ENCODE results near the gene UNC45A. TPM values are rescaled to one million over a fixed set of nuclear protein-coding genes. Genes with fewer than 3 reads are reported as not detected.

UNC45A gene
- total and polyA plus RNA-seq, 2 of the 13 experiments (the other 11 are each of a cell fraction or from before 2014, with no cell fraction given): 33.8 to 39.7 TPM

- 65% methylated on average over 7 of the region's 13 CpGs for WGBS (ENCODE audit: low lambda C conversion rate)
- TF ChIP-seq ZNF382 (CRISPR knock-in tag; IDR thresholded peaks at IDR 0.05; ENCODE audit: borderline replicate concordance) (no peak), ZNF556 (CRISPR knock-in tag; IDR thresholded peaks at IDR 0.05; ENCODE audit: borderline replicate concordance) (no peak), NFKBIZ (CRISPR knock-in tag; IDR thresholded peaks at IDR 0.05) (no peak), TAF1 (CRISPR knock-in tag; IDR thresholded peaks at IDR 0.05) (no peak), CREB1 (IDR thresholded peaks at IDR 0.05) (no peak), CREB1 (CRISPR knock-in tag; IDR thresholded peaks at IDR 0.05) (no peak), SALL2 (CRISPR knock-in tag; IDR thresholded peaks at IDR 0.05) (no peak), DNMT3B (CRISPR knock-in tag; conservative IDR thresholded peaks at IDR 0.05) (no peak), AKNA (CRISPR knock-in tag; IDR thresholded peaks at IDR 0.05; ENCODE audit: borderline replicate concordance) (no peak), ZNF841 (CRISPR knock-in tag; IDR thresholded peaks at IDR 0.05; ENCODE audit: borderline replicate concordance) (no peak), ZNF598 (CRISPR knock-in tag; IDR thresholded peaks at IDR 0.05; ENCODE audit: borderline replicate concordance) (no peak), TSC22D2 (CRISPR knock-in tag; IDR thresholded peaks at IDR 0.05; ENCODE audit: borderline replicate concordance) (no peak), ZNF703 (CRISPR knock-in tag; IDR thresholded peaks at IDR 0.05; ENCODE audit: borderline replicate concordance) (no peak), ZNF124 (CRISPR knock-in tag; IDR thresholded peaks at IDR 0.05) (no peak), ZNF274 (CRISPR knock-in tag; IDR thresholded peaks at IDR 0.05) (no peak), ADNP (CRISPR knock-in tag; IDR thresholded peaks at IDR 0.05) (no peak), HNF4A (CRISPR knock-in tag; IDR thresholded peaks at IDR 0.05) (no peak)
- FAIRE-seq: no peak
- Histone ChIP-seq H3K9me3 (ENCODE audit: low read length) (no peaks in the 10 kb centered on the region), H3K79me2 (ENCODE audit: insufficient read depth, low read length) (no peaks in the 10 kb centered on the region), H3K4me2 (ENCODE audit: low read depth, low read length) (no peak overlapping the region), H3K4me1 (ENCODE audit: insufficient read depth, low read length) (peaks cover 36% of the 10 kb centered on the region), H3K27me3 (ENCODE audit: control insufficient read depth in 1 of 2, insufficient read depth in 2 of 2, low read length in 2 of 2) (peaks cover 0 to 7% of the 10 kb centered on the region in 2 experiments; a peak in 2 of 5 replicates), H3K9ac (ENCODE audit: insufficient read depth, low read depth, low read length) (no peak overlapping the region), H4K20me1 (ENCODE audit: insufficient read depth, low read length) (0 out of 2 replicates have a peak, but pooled peaks cover 2% of the 10 kb centered on the region), H3K27ac (ENCODE audit: extremely low read length, insufficient read depth, low read length) (no peak overlapping the region), H3K36me3 (replicated peaks in 1 of 2; ENCODE audit: control insufficient read depth in 1 of 2, insufficient read depth in 2 of 2, low read length in 2 of 2) (no peaks in the 10 kb centered on the region; a peak in 2 of 5 replicates), H3K4me3 (replicated peaks in 1 of 3; ENCODE audit: insufficient read depth in 1 of 3, low read depth in 2 of 3, low read length in 3 of 3) (no peak overlapping the region), H2AFZ (ENCODE audit: low read length) (no peak overlapping the region)
- in situ Hi-C loops (cut with HindIII; ENCODE audit: extremely low pct_ligation_motif_present, low pct_unique_long_range_greater_than_20kb): loop anchor here (5.0 kb wide), 2 partner anchors 70 to 240 kb away; no protein-coding TSS in a partner anchor
- ChIA-PET CTCF (ENCODE audit: low intra/inter-chr PET ratio, low total read pairs) (interaction anchor here (1.9 kb wide), 2 partner anchors 68 to 239 kb away, joined by 12 to 20 read pairs; no protein-coding TSS in a partner anchor), POLR2A (interaction anchor here (5.1 kb wide), 1 partner anchor 13 kb away, joined by 41 read pairs; no protein-coding TSS in a partner anchor)
- intact Hi-C loops (cut with micrococcal nuclease; ENCODE audit: unreplicated experiment): loop anchor here (5.0 kb wide), 1 partner anchor 45 kb away; the partner anchor contains the start of gene HDDC3
- no peak for ATAC-seq
- no TSS peak for BruUV-seq (replicated peaks)
- DNase-seq (ENCODE audit: low spot score): no peak
These were observed 48.0 kb upstream of the UNC45A start for GRCh38 chr15:90887037-90887481.

Data from HepG2 (cell line).